Measurements from ENCODE around the gene APEH.
"Not testable (repeated sequence)": the region's sequence is repeated elsewhere in the genome, so short reads cannot be mapped to it uniquely, and the experiment has no call there.

Gene APEH

GRCh38 chr3:49668861-49669260, 5.3 kb upstream of the APEH start:
- DNase-seq (ENCODE audit: low read depth): no peak

DNA sequence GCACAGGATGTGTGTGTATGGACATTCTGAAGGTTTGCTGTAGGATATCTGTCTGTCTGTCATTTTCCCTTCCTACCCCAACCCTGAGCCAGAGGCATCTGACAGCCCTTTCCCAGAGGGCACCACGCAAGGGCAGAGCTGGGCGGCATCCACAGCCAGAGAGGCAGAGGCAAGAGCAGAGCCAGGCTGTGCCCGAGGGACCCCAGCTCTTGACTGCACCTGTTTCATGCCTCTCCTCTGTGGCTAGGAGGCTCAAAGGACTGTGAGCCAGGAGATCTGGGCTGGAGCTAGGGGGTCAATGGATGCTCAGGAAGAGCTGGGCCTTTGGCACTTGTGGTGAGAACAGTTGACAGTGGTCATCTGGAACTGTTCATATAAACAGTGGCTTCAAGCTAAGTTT, 4.8 kb upstream of the APEH start:
- DNase-seq (ENCODE audit: low read depth): no peak

DNA sequence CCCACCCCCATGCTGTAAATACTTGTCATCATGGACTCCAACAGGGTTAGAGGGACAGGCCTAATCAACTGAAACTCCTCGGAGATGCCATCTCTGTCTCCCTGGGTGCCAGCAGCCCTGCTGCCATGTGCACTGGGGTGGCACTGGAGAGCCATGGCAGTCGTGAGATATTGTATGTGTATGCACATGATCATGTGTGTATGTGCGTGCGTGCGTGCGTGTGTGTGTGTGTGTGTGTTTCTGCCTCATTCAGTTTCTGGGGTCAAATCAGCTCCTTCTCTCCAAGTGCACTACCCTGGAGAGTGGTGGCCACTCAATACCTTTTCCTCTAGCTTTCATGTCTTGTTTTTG, 3.2 kb upstream of the APEH start:
- no peak for DNase-seq (ENCODE audit: low read depth)

- DNase-seq (ENCODE audit: low read depth): peak; percentile 69
These were observed 2.6 kb upstream of the APEH start for GRCh38 chr3:49671291-49672288.

DNA sequence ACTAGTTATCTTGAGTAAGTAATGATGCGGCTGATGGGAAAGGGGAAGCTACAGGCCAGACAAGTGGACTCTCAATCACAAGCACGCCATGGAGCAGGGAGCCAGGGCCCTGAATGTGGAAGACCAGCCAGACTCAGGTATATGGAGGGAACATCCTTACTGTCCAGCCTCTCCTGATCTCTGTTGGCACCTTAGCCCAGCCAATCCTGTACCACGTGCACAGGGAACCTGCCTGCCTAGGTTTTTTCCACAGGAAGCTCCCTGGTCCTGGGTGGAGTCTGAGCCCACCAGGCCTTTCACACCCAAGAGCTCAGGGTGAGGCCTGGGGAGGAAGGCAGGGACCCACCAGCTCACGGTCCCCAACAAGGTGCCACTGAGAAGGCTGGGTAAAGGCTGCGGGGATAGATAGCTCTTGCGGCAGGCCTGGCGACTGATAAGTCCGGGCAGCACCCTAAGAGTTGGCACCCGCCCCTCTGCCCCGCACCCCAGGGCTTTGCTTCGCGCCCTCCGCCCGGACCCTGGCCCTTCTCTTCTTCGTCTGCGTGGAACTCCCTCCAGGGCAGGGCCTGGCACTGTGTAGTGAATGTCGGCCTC, 933 bp upstream of the APEH start:
- DNase-seq (ENCODE audit: low read depth): peak; percentile 71

DNA sequence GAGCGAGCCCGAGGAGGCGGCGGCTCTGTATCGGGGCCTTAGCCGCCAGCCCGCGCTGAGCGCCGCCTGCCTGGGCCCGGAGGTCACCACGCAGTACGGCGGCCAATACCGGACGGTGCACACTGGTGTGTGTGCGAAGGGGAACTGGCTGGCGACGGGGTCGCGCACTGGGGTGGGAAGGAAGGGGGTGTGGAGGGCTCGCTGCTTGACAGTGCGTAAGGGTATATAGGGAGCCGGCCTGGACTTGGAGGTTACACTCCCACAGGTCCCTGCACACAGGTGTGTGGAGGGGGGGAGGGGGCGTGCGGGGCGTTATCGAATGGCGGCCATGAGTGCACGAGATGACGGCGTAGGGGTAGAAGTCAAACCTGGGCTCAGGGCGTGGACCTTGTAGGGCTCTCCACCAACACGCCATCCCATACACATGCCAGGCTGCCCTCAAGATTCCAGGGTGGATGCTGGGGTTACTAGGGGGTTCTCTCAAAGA, 389 bp downstream of the APEH start:
- DNase-seq (ENCODE audit: low read depth): peak; percentile 62

DNA sequence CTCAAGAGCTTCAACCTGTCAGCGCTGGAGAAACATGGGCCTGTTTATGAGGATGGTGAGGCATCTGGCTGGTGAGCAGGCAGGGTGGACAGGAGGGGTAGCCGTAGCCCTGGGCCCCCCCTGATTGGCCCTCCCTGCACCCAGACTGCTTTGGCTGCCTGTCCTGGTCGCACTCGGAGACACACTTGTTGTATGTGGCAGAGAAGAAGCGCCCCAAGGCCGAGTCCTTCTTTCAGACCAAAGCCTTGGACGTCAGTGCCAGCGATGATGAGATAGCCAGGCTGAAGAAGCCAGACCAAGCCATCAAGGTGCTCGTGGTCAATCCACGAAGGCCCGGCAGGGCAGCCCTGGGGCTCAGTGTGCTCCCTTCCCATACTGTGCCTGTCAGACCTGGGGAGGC, 1.8 kb downstream of the APEH start:
- DNase-seq (ENCODE audit: low read depth): no peak

DNA sequence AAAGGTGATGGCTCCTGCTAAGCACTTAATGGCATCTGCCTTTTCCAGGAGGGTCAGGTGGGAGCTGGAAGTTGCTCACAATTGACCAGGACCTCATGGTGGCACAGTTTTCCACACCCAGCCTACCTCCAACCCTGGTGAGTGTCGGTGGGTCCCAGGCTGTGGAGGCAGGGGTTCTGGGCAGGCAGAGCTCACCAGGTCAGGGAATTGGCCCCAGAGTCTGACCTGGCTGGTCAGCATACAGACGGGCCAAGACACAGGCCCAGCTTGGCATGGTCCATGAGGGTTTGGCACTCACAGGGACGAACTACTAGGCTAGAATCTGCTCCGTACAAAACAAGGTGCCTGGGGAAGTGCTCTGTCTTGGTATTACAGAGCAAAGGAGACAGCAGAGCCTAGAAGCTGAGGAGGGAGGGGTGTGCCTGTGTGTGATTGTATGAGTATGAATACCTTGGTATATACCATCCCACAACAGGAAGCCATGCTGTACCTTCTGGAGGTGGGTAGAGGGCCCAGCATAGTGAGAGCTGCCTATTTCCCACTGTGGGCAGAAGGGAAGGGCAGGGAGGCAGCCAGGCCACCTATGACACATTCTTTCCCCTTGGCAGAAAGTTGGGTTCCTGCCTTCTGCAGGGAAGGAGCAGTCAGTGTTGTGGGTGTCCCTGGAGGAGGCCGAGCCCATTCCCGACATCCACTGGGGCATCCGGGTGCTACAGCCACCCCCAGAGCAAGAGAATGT, 6.5 kb downstream of the APEH start:
- DNase-seq (ENCODE audit: low read depth): no peak

DNA sequence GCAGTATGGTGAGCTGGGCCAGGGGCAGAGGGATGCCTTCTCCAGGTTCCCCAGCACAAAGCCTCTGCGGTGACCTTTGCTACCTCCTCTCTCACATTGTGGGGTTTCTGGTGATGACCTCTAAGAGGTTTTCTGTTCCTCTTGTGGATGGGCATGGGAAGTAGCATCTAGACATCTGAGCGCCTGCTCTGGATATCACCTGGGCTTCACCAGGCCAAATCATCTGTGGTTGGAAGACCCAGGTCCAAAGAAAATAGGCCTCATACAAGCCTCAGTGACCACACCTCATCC, 7.0 kb downstream of the APEH start:
- DNase-seq (ENCODE audit: low read depth): no peak

- DNase-seq (ENCODE audit: low read depth): no peak
These were observed 7.4 kb downstream of the APEH start for GRCh38 chr3:49681543-49681942.

DNA sequence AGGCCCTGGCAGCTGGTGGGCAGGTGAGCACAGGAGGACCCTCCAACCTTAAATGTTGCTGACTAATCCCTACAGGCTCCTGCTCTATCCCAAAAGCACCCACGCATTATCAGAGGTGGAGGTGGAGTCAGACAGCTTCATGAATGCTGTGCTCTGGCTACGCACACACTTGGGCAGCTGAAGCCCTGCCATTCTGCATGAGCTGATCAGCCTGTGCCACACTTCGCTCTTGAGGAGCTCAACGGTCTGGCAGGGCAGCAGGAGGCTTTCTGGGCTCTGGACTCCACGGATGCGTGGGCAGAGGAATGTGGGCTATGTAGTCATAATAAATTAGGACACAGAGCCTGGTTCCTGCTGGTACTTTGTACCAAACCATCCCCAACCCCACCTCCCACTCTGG, 9.0 kb downstream of the APEH start:
- DNase-seq (ENCODE audit: low read depth): no peak

- not testable (repeated sequence) for DNase-seq (ENCODE audit: low read depth)
These were observed 10.3 kb downstream of the APEH start for GRCh38 chr3:49684453-49684852.

DNA sequence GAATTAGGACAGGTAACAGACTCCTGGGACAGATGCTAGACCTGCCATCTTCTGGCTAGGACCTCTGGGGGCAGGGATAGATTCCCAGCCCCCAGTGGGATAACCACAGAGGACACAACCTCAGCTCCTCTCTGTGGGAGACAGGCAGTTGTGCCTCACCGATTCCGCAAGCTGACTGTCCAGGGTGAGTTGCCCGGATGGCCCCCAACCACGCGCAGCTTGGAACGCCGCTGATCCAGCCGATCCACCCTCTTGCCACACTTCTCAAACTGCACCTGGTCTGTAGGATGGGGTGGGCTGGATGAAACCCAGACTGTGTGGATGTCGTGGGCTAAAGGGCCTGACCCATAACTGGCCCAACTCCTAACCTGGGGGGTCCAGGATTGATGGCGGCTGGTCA, 11.0 kb downstream of the APEH start:
- not testable (repeated sequence) for DNase-seq (ENCODE audit: low read depth)

DNA sequence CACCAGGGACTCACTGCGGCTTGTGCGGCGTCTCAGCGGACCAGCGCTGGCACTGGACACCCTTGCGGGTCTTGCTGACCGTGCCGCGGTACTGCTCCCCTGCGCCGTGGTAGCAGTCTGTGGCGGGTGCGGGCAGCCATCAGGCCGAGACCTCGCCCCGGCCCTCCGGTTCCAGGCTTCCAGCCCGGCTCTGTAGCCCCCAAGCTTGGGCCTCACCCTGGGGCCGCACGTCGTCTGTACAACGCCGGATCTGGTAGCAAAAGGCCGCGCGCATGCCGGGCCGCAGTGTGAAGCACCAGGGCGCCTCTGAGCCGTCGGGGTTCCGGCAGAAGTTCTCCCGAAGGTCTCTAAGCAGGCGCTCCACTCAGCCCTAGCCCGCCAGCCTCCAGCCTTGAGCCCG, 11.7 kb downstream of the APEH start:
- DNase-seq (ENCODE audit: low read depth): not testable (repeated sequence)

GRCh38 chr3:49686346-49686745, 12.2 kb downstream of the APEH start:
- DNase-seq (ENCODE audit: low read depth): not testable (repeated sequence)

DNA sequence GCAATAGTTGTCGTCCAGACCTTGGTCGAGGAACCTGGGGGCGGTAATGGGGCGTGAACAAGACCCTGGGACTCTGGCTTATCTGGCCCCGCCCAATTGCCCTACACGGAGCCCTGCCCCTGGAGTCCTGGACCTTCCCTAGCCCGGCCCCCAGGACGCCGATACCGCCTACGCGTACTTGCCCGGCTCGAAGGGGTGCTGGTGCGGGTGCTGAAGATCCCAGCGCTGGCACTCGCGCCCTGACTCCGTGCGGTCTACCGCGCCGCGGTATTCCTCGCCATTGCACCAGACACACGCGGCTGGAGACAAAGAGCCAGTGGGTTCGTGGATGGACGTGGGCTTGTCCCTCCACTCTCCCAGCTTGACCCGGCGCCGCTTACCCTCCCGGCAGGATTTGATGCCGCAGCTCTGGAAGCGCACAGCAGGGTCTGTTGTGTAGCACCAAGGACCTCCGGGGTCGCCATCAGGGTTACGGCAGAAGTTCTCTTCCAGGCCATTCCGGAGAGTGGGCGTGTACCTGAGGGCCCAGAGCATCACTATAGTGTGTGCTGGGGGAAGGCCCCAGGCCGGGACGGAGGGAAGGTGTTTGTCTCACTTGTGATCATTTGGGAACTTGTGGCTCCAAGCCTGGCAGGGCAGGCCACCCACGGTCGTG, 12.7 kb downstream of the APEH start:
- not testable (repeated sequence) for DNase-seq (ENCODE audit: low read depth)

DNA sequence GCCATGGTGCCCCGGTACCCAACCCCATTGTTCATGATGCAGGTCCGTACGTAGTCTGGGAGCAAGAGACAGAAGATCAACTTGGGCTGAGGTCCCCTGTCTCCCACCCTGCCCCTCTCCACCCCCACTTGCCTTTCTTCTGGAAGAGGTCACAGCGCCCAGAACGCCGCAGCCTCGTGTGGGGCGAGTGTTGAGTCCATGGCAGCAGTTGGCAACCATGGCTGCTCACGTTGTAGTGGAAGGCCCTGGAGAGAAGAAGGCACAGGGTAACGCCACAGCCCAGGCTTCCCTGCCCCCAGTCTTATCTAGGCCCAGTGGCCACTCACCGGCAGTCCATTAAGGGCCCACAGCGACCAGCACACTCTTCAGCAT, 13.3 kb downstream of the APEH start:
- DNase-seq (ENCODE audit: low read depth): not testable (repeated sequence)

- DNase-seq (ENCODE audit: low read depth): not testable (repeated sequence)
These were observed 14.3 kb downstream of the APEH start for GRCh38 chr3:49688338-49689045.

GRCh38 chr3:49689046-49689907, 15.1 kb downstream of the APEH start, which contains the start of the genes MST1 and RNF123:
TSS of gene MST1 (minus strand) at chr3:49689474. CDS start at chr3:49688691, 783 bp downstream.
TSS of gene RNF123 (plus strand) at chr3:49689557. CDS start at chr3:49691166, 1,609 bp downstream.
- DNase-seq (ENCODE audit: low read depth): peak; percentile 92

DNA sequence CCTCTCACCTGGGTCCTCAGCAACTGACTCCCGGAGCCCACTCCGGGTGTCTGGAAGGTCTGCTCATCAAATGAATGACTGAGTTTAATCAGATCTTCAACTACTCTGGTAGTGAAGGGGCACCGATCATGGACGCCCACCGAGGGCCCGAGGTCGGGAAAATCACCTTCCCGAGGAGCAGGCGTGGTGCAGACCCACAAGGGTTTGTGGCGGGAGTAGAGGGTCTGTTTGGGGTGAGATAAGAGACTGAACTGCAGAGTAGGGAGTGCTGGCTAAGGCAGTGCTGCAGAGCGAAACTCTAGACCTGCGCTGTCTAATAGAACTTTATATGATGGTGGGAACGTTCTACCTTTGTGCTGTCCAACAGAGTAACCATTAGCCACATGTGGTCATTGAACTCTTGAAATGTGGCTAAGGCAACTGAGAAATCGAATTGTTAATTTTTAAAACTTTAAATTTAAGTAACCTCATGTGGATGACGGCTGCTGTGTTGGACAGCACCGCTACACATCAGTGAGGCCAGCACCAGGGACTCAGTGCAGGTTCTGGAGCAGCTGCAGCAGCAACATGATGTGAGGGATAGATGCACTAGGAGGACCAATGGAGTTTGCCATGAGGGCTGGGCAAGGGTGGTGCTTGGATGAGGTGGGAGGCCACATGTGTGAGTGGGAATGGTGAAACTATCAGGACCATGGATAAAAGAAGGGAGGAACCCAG, 15.9 kb downstream of the APEH start:
- DNase-seq (ENCODE audit: low read depth): peak; percentile 26

Measured in CMK (cell line).